MCF 10A (cell line): Measurements from ENCODE around the gene SLIT3. TPM values are rescaled to one million over a fixed set of nuclear protein-coding genes. Genes with fewer than 3 reads are reported as not detected.

Experiments
- BruUV-seq: library from RNA; stranded (reverse); fragments of 400-500 nt; replicated peaks from 2 replicates; lab custom pipeline; 2021; lab: Mats Ljungman, UMichigan
- CTCF ChIA-PET: fragments of 300-600 bp; sonication (Branson Sonifier 250); formaldehyde crosslinking; extraction: SDS; loops from one replicate; lab custom pipeline; 2021; ENCODE audit warnings: antibody characterized with exemption, inconsistent platforms; lab: Yijun Ruan, JAX
- POLR2A ChIA-PET: fragments of 300-600, 350-650 bp; sonication (Branson Sonifier 250); formaldehyde crosslinking; extraction: SDS; loops from one replicate; lab custom pipeline; 2020; ENCODE audit warnings: antibody characterized with exemption, inconsistent platforms; lab: Yijun Ruan, JAX
- DNase-seq: peaks from one replicate; pipeline ENCODE4 v3.0.0-alpha.2; 2018; ENCODE audit not compliant: unreplicated experiment
- H3K27ac Mint-ChIP-seq: one replicate; pipeline ENCODE4 v1.8.0; 2022; ENCODE audit warnings: mild to moderate bottlenecking, low read depth, mixed read lengths; ENCODE audit not compliant: unreplicated experiment
- H3K27me3 Mint-ChIP-seq: one replicate; pipeline ENCODE4 v1.8.0; 2022; ENCODE audit warnings: mixed read lengths; ENCODE audit not compliant: insufficient read depth, unreplicated experiment
- H3K36me3 Mint-ChIP-seq: one replicate; pipeline ENCODE4 v1.8.0; 2022; ENCODE audit warnings: mild to moderate bottlenecking, moderate library complexity, mixed read lengths; ENCODE audit not compliant: insufficient read depth, unreplicated experiment
- H3K4me1 Mint-ChIP-seq: one replicate; pipeline ENCODE4 v1.8.0; 2022; ENCODE audit warnings: mixed read lengths; ENCODE audit not compliant: insufficient read depth, unreplicated experiment
- H3K4me3 Mint-ChIP-seq: one replicate; pipeline ENCODE4 v1.8.0; 2022; ENCODE audit warnings: mild to moderate bottlenecking, moderate library complexity, mixed read lengths; ENCODE audit not compliant: unreplicated experiment
- H3K9me3 Mint-ChIP-seq: one replicate; pipeline ENCODE4 v1.8.0; 2022; ENCODE audit warnings: mixed read lengths; ENCODE audit not compliant: unreplicated experiment
- intact Hi-C: fragments of 100-400 bp; cut with micrococcal nuclease; formaldehyde crosslinking; loops from 2 replicates; pipeline ENCODE4 v1.14.1; 2022
- total RNA-seq: library from RNA; stranded (reverse); gene quantifications from 2 replicates; pipeline ENCODE4 v1.2.3, GENCODE V29; 2022
- TF ChIP-seq, protein P1 (sequence below): fragments of 200-600 bp; IDR thresholded peaks from one replicate; pipeline ENCODE4 v1.8.0; 2022; ENCODE audit warnings: antibody characterized with exemption, mild to moderate bottlenecking; ENCODE audit not compliant: unreplicated experiment

SLIT3 gene
- total RNA-seq, 1 experiment from 2014 or later, result 0.89 TPM

DNA sequence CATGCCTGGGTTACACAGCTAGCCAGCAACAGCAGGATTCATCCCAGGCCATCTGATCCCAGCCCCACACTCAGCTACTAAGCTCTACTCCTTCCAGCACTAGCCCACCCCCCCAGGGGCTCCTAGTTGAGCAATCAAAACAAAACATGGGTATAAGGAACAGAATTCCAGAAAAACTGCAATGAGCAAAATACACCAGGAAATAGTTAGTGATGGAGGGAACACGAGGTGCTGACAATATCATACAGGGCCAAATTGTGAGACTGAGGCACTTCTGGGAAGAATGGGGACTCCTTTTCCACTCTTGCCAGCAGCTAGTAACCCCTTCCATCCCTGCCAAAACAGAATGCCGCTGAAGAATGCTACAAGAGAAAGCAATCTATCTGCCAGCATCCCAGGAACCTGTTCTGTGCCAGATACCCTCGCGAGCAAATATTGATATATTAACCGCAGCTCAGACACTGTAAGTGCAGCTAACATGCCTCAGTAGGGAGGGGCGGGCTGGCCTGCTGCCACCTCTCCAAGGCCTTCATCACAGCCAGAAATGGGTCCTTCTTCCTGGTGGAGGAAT, 161.4 kb downstream of the SLIT3 start:
- TF ChIP-seq, protein P1, sequence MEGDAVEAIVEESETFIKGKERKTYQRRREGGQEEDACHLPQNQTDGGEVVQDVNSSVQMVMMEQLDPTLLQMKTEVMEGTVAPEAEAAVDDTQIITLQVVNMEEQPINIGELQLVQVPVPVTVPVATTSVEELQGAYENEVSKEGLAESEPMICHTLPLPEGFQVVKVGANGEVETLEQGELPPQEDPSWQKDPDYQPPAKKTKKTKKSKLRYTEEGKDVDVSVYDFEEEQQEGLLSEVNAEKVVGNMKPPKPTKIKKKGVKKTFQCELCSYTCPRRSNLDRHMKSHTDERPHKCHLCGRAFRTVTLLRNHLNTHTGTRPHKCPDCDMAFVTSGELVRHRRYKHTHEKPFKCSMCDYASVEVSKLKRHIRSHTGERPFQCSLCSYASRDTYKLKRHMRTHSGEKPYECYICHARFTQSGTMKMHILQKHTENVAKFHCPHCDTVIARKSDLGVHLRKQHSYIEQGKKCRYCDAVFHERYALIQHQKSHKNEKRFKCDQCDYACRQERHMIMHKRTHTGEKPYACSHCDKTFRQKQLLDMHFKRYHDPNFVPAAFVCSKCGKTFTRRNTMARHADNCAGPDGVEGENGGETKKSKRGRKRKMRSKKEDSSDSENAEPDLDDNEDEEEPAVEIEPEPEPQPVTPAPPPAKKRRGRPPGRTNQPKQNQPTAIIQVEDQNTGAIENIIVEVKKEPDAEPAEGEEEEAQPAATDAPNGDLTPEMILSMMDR, result no peak
- Mint-ChIP-seq H3K4me1 (no peaks in the 10 kb centered on the region), H3K4me3 (no peak overlapping the region), H3K27me3 (no peaks in the 10 kb centered on the region), H3K27ac (no peak overlapping the region), H3K9me3 (peaks cover 33% of the 10 kb centered on the region), H3K36me3 (no peaks in the 10 kb centered on the region)
- BruUV-seq, result no TSS peak
- CTCF ChIA-PET, result interaction anchor here (0.9 to 1.9 kb wide), 2 partner anchors 152 to 442 kb away, joined by 5 read pairs; no protein-coding TSS in a partner anchor
- no peak for DNase-seq
- intact Hi-C loops, result no loop called here
- POLR2A ChIA-PET, result no interaction called here

DNA sequence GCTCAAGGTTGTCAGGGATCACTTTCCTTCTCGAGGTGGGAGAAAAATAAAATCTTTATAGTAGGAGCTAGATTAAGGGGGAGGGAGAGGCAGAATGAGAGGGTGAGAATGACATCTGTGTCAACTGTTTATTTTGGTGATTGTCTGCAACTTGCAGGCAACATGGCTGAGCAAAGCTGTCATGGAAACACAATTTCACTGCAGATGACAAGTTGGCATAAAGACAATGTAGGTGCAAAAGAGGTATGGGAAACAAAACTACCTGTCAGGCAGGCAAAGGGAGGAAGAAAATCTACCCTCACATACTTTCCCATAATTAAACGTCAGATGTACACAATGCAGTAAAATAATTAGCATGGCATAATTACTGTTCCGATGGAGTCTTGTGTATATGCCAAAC, 167.4 kb downstream of the SLIT3 start:
- no TSS peak for BruUV-seq
- CTCF ChIA-PET, result interaction anchor here (0.6 kb wide), 1 partner anchor 15 kb away, joined by 3 read pairs; no protein-coding TSS in a partner anchor
- POLR2A ChIA-PET, result no interaction called here

DNA sequence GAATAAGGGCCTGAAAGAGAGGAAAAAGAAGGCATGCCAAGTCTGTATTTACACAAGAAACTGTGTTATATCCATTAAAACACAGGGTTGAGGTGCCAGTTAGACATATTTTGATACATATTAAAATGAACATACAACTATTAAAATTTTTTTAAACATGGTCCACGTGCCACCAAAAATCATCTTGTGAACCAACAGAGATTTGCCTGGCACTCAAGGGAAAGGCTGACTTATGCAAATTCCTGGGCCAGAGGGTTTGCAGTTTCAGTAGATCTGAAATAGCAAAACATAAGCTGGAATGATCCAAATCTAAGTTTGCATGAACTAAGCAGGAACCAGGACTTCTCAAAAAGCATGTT, 168.7 kb downstream of the SLIT3 start:
- ChIA-PET CTCF (interaction anchor here (1.0 to 1.3 kb wide), 2 partner anchors 20 to 23 kb away, joined by 3 to 6 read pairs; no protein-coding TSS in a partner anchor), POLR2A (no interaction called here)
- peaks cover 21% of the 10 kb centered on the region for H3K9me3 Mint-ChIP-seq
- H3K27me3 Mint-ChIP-seq, result no peaks in the 10 kb centered on the region
- no peaks in the 10 kb centered on the region for H3K4me1 Mint-ChIP-seq
- H3K4me3 Mint-ChIP-seq, result no peak overlapping the region
- no TSS peak for BruUV-seq
- intact Hi-C loops, result no loop called here
- DNase-seq, result no peak
- no peaks in the 10 kb centered on the region for H3K36me3 Mint-ChIP-seq
- H3K27ac Mint-ChIP-seq, result no peak overlapping the region
- TF ChIP-seq, protein P1, result no peak

More for the DNA sequence above, 167.4 kb downstream of the SLIT3 start:
- intact Hi-C loops, result no loop called here
- Mint-ChIP-seq H3K27me3 (no peaks in the 10 kb centered on the region), H3K27ac (no peak overlapping the region), H3K9me3 (peaks cover 26% of the 10 kb centered on the region), H3K36me3 (no peaks in the 10 kb centered on the region), H3K4me3 (no peak overlapping the region), H3K4me1 (no peaks in the 10 kb centered on the region)
- DNase-seq, result no peak
- TF ChIP-seq, protein P1, result no peak

DNA sequence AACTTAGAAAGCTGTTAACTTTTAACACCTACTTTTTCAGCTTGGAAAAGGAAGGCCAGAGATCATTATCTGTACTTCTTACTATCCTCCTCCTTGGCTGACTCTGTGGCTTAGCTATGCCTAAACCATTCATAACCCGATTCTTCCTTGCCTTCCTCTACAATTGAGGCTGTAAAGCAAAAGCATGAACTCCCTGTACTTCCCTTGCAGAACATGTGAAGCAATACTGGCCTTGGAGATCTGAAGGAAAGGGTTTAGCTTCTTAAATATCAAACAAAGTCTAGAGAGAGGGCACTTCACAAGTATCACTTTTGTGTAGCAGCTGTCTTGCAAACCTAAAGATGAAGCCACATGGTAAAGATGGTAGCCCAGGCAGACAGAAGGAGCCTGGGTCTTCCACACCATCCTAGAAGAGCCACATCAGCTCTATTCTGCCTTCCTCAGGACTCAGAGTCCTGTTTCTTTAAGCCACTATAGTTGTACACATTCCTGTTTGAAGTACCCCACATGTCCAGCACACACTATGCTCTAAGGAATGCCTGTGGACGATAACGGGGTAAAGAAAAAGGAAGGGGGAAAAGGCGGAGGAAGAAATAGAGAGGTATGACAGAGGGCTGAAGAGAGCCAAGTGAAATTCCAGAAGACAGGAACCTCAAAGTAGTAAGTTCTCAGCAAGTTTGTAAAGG, 169.2 kb downstream of the SLIT3 start:
- H3K27ac Mint-ChIP-seq, result no peak overlapping the region
- H3K4me3 Mint-ChIP-seq, result no peak overlapping the region
- DNase-seq, result no peak
- intact Hi-C loops, result no loop called here
- CTCF ChIA-PET, result interaction anchor here (0.6 to 1.3 kb wide), 3 partner anchors 19 to 54 kb away, joined by 3 to 6 read pairs (median 3); no protein-coding TSS in a partner anchor
- POLR2A ChIA-PET, result no interaction called here
- TF ChIP-seq, protein P1, result no peak
- H3K4me1 Mint-ChIP-seq, result no peaks in the 10 kb centered on the region
- no peaks in the 10 kb centered on the region for H3K27me3 Mint-ChIP-seq
- H3K36me3 Mint-ChIP-seq, result no peaks in the 10 kb centered on the region
- peaks cover 16% of the 10 kb centered on the region for H3K9me3 Mint-ChIP-seq
- BruUV-seq, result no TSS peak
